ENCODE measurements around the gene LRRC63.

The LRRC63 gene

DNA sequence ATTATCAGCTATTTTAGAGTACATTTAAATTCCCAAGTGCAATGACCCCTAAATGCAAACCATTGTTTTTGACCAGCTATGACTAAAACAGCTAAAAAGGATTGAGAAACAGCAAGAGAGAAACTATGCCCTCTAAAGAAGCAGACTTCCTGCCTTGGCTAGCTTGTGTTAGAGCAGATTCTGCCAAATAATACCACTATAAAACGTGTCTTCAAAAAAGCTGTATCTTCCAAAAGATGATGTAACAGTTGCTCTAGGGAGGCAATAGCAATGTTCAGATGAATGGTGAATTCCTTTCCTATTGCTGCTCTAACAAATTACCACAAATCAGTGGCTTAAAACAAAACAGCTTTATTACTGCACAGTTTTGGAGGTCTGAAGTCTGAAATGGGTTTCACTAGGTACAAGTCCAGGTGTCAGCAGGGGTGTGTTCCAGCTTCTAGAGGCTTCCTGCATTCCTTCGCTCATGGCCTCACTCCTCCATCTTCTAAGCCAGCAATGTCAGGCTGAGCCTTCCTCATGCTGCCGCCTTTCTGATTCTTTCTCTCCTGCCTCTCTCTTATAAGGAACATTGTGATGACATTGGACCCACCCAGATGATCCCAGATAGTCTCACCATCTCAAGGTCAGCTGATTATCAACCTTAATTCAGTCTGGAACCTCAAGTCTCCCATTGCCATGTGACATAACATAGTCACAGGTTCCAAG is 84.5 kb downstream of the LRRC63 start:
- no peaks in the 10 kb centered on the region for H3K9me3 ChIP-seq (ENCODE audit: control insufficient read depth, insufficient read depth, low read depth, low read length)
- TF ChIP-seq, protein P1, sequence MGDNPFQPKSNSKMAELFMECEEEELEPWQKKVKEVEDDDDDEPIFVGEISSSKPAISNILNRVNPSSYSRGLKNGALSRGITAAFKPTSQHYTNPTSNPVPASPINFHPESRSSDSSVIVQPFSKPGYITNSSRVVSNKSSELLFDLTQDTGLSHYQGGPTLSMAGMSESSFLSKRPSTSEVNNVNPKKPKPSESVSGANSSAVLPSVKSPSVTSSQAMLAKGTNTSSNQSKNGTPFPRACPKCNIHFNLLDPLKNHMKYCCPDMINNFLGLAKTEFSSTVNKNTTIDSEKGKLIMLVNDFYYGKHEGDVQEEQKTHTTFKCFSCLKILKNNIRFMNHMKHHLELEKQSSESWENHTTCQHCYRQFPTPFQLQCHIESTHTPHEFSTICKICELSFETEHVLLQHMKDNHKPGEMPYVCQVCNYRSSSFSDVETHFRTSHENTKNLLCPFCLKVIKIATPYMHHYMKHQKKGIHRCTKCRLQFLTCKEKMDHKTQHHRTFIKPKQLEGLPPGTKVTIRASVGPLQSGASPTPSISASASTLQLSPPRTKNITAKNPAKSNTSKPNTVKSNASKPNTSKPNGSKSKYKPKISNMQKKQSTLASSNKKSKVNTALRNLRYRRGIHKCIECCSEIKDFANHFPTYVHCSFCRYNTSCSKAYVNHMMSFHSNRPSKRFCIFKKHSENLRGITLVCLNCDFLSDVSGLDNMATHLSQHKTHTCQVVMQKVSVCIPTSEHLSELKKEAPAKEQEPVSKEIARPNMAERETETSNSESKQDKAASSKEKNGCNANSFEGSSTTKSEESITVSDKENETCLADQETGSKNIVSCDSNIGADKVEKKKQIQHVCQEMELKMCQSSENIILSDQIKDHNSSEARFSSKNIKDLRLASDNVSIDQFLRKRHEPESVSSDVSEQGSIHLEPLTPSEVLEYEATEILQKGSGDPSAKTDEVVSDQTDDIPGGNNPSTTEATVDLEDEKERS (tag by site-specific recombination; IDR thresholded peaks at IDR 0.05) = no peak
- no peak for TF ChIP-seq ZNF529 (tag by site-specific recombination; IDR thresholded peaks at IDR 0.05; ENCODE audit: insufficient replicate concordance)
- no peak for TF ChIP-seq ZNF157 (tag by site-specific recombination; IDR thresholded peaks at IDR 0.05)
- no peak for TF ChIP-seq KLF9 (tag by site-specific recombination; IDR thresholded peaks at IDR 0.05; ENCODE audit: low read depth)
- TF ChIP-seq, protein P2, sequence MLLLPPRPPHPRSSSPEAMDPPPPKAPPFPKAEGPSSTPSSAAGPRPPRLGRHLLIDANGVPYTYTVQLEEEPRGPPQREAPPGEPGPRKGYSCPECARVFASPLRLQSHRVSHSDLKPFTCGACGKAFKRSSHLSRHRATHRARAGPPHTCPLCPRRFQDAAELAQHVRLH (tag by site-specific recombination; IDR thresholded peaks at IDR 0.05) = no peak
- no peak for TF ChIP-seq ZNF664 (tag by site-specific recombination; IDR thresholded peaks at IDR 0.05)
- TF ChIP-seq GLI4 (tag by site-specific recombination; IDR thresholded peaks at IDR 0.05) = no peak
- no peak for TF ChIP-seq ZNF114 (tag by site-specific recombination; IDR thresholded peaks at IDR 0.05)
- TF ChIP-seq OSR2 (tag by site-specific recombination; IDR thresholded peaks at IDR 0.05) = no peak
- no peak for TF ChIP-seq ZNF510 (tag by site-specific recombination; IDR thresholded peaks at IDR 0.05; ENCODE audit: insufficient replicate concordance)
- no peak for TF ChIP-seq ZSCAN16 (tag by site-specific recombination; IDR thresholded peaks at IDR 0.05)
- TF ChIP-seq ZBTB21 (tag by site-specific recombination; IDR thresholded peaks at IDR 0.05) = no peak
- TF ChIP-seq WT1 (tag by site-specific recombination; IDR thresholded peaks at IDR 0.05) = no peak
- no peak for TF ChIP-seq ZNF335 (tag by site-specific recombination; conservative IDR thresholded peaks at IDR 0.05)
- no peak for TF ChIP-seq OVOL3 (tag by site-specific recombination; IDR thresholded peaks at IDR 0.05)
- TF ChIP-seq, protein P3, sequence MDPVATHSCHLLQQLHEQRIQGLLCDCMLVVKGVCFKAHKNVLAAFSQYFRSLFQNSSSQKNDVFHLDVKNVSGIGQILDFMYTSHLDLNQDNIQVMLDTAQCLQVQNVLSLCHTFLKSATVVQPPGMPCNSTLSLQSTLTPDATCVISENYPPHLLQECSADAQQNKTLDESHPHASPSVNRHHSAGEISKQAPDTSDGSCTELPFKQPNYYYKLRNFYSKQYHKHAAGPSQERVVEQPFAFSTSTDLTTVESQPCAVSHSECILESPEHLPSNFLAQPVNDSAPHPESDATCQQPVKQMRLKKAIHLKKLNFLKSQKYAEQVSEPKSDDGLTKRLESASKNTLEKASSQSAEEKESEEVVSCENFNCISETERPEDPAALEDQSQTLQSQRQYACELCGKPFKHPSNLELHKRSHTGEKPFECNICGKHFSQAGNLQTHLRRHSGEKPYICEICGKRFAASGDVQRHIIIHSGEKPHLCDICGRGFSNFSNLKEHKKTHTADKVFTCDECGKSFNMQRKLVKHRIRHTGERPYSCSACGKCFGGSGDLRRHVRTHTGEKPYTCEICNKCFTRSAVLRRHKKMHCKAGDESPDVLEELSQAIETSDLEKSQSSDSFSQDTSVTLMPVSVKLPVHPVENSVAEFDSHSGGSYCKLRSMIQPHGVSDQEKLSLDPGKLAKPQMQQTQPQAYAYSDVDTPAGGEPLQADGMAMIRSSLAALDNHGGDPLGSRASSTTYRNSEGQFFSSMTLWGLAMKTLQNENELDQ (tag by site-specific recombination; IDR thresholded peaks at IDR 0.05; ENCODE audit: low read depth) = no peak
- no peak for TF ChIP-seq GLI2 (tag by site-specific recombination; IDR thresholded peaks at IDR 0.05; ENCODE audit: borderline replicate concordance, low read depth)
- TF ChIP-seq, protein P4, sequence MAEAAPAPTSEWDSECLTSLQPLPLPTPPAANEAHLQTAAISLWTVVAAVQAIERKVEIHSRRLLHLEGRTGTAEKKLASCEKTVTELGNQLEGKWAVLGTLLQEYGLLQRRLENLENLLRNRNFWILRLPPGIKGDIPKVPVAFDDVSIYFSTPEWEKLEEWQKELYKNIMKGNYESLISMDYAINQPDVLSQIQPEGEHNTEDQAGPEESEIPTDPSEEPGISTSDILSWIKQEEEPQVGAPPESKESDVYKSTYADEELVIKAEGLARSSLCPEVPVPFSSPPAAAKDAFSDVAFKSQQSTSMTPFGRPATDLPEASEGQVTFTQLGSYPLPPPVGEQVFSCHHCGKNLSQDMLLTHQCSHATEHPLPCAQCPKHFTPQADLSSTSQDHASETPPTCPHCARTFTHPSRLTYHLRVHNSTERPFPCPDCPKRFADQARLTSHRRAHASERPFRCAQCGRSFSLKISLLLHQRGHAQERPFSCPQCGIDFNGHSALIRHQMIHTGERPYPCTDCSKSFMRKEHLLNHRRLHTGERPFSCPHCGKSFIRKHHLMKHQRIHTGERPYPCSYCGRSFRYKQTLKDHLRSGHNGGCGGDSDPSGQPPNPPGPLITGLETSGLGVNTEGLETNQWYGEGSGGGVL (tag by site-specific recombination; IDR thresholded peaks at IDR 0.05) = no peak
- TF ChIP-seq ZNF292 (tag by site-specific recombination; IDR thresholded peaks at IDR 0.05; ENCODE audit: borderline replicate concordance, low read depth) = no peak
- no peak overlapping the region for H3K4me3 ChIP-seq (ENCODE audit: low read depth, low read length)
- no peaks in the 10 kb centered on the region for H3K4me1 ChIP-seq (ENCODE audit: control insufficient read depth, insufficient read depth, low read length)
- H3K27ac ChIP-seq (ENCODE audit: extremely low read depth, low read depth, low read length) = no peak overlapping the region
- CTCF ChIA-PET = interaction anchor here (0.7 kb wide), 1 partner anchor 8 kb away, joined by 3 read pairs; no protein-coding TSS in a partner anchor
- POLR2A ChIA-PET = interaction anchor here (0.5 kb wide), 1 partner anchor 271 kb away, joined by 3 read pairs; no protein-coding TSS in a partner anchor
- H3K36me3 ChIP-seq (ENCODE audit: control insufficient read depth in 2 of 2, insufficient read depth in 1 of 2, low read length in 2 of 2) = no peaks in the 10 kb centered on the region
